Measurements from ENCODE around the gene HTT.

The HTT gene

GRCh38 chr4:3177905-3178304 lies 103.4 kb downstream of the HTT start:
- no peak for DNase-seq

DNA sequence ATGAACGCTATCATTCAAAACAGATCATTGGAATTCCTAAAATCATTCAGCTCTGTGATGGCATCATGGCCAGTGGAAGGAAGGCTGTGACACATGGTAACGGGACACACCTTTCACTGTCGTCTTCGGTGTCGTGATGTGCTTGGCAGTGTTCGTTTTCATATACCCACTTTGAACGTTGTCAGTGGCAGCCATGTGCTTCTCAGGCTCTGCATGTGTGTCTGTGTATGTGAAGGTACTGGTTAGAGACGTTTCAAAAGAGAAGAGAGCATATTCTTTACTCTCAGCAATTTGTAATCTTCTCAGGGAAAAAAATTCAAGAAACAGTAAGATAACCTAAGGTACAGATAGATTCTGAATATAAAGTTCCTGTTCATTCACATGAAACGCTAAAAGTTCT lies 103.9 kb downstream of the HTT start:
- DNase-seq, result no peak

GRCh38 chr4:3179126-3179706 lies 104.7 kb downstream of the HTT start:
- no peak for DNase-seq

GRCh38 chr4:3183008-3183407 lies 108.5 kb downstream of the HTT start:
- DNase-seq, result no peak

- no peak for DNase-seq
Measured at GRCh38 chr4:3184725-3185124, 110.2 kb downstream of the HTT start.

- no peak for DNase-seq
Measured at GRCh38 chr4:3186609-3187008, 112.1 kb downstream of the HTT start.

DNA sequence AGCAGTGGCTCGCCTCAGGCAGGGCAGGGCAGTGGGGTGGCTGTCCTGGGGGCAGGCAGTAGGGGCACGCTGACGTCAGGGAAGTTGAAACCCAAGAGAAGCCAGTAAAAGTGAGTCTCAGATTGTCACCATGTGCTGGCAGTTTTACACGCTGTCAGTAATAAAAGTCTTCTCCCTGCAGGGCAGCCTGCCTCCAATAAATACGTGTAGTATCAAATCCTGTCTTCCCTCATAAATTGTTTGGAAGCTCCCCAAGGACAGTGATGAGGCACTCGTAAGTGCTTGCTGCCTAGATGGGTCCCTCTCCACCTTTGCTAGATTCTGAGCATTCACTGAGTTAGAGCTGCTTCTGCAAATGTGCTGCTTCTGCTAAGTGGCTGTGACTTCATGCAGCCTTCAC lies 113.6 kb downstream of the HTT start:
- DNase-seq, result no peak

- no peak for DNase-seq
Measured at GRCh38 chr4:3189459-3189858, 115.0 kb downstream of the HTT start.

GRCh38 chr4:3190549-3190948 lies 116.1 kb downstream of the HTT start:
- no peak for DNase-seq

DNA sequence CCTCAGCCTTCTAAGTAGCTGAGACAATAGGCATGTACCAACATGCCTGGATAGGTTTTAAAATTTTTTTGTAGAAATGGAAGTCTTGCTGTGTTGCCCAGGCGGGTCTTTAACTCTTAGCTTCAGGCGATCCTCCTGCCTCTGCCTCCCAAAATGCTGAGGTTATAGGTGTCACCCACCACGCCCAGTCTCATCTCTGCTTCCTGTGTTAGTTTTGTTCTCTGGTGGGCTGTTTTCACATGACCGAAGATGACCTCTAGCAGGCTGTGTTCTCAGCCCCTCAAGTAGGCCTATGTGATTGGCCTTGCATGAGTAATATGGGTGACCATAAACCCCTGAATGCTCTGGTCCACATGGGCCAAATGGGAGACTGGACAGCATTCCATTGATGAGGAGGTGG lies 117.7 kb downstream of the HTT start:
- no peak for DNase-seq

- no peak for DNase-seq
Measured at GRCh38 chr4:3192827-3193226, 118.3 kb downstream of the HTT start.

DNA sequence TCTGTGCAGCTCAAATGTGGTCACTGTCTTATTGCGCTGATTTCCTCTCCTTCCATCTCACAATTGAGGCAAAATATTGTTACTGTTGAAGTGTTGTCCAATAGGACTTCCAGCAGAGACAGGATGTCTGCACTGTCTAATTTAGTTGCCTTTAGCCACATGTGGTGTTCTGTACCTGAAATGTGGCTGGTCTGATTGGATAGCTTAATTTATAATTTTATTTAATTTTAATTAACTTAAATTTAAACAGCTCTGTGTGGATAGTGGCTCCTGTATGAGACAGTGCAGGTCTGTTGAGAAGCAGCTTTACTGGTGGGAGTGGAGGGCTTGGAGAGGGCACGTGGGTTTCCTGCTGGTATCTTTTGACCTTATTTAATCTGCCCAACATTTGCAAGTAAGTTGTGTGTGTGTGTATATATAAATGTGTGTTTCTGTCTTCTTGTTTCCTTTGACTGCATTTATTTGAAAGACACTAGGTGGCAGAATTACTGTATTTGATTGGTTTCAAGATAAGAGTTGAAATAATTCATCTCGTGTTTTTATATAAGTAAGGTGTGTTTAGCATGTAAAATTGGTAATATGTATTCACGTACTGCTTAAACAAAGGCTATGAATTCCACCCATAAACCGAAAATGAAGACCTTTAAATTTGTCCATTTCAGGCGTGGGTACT lies 119.2 kb downstream of the HTT start:
- DNase-seq, result no peak

GRCh38 chr4:3196670-3197359 lies 122.3 kb downstream of the HTT start:
- DNase-seq, result no peak

GRCh38 chr4:3197366-3198105 lies 123.1 kb downstream of the HTT start:
- no peak for DNase-seq

DNA sequence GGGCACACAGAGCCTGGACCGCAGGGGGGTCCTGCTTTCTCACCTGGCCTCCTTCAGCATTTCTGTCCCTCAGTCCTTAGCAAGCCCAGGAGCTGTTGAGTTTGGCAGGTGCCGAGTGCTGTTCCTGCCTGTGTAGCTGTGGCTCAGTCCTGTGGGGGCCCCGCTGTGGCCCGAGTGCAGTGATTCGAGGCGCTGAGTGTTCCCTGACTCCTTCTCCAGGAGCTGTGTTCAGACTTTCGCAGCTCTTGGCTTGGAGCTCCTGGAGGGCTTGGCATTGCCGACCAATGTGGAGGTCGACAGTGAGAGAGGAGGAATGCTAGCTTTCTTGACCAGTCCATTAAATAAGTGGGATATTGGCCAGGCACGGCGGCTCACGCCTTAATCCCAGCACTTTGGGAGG lies 124.4 kb downstream of the HTT start:
- DNase-seq, result no peak

DNA sequence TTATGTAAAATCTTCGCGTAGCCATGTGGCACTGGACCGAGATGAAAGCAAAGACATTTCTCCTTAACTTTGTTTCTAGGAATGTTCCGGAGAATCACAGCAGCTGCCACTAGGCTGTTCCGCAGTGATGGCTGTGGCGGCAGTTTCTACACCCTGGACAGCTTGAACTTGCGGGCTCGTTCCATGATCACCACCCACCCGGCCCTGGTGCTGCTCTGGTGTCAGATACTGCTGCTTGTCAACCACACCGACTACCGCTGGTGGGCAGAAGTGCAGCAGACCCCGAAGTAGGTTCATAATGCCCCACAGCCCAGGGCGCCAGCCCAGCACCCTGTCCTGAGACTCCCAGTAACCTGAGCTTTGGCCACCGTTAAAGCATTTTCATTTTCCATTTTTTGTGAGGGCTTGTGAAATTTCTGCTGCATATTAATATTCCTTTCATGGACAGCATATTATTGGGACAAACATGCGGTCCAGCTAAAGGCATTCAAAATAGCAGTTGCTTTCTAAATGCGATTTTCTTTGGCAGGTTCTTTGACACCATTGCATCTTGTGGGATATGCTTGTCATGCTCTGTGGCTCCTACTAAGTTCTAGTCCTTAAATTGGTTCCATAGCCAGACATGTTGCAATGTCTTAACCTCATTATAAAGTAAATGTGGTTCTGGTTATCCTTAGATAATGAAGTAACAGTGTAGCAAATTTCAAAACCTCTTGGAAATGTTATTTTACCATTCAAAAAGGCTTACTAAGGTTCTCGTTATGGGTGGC lies 125.4 kb downstream of the HTT start:
- DNase-seq, result no peak

DNA sequence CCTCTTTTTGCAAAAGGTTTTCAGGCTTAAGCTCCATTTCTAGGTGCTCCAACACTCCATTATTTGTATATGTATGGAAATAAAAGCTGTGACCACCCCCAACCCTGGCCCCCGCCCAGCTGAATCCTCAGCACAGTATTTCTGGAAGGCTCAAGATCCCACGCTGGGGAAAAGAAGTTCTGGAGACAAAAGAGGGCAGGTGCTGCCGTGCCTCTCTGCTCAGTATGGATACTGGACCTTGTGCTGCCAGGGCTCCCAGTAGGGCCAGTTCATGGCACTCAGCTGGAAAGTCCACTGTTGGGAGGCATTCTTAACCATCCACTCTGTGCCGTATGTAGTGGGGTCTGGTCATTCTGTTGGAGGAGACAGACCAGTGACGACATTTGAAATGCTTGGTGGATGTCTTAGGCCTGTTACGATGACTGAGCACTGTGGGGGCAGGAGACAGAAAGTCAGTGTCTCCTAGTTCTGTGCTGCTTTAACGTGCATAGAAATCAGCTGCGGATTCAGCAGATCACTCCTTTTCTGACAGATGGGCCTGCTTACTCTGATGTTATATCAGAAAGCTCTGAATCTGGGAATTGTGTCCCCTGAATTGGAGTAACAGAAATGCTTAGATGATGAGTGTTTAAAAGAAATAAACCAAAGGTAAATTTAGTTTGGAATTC lies 126.1 kb downstream of the HTT start:
- DNase-seq, result no peak

- no peak for DNase-seq
Measured at GRCh38 chr4:3201718-3202702, 127.5 kb downstream of the HTT start.

DNA sequence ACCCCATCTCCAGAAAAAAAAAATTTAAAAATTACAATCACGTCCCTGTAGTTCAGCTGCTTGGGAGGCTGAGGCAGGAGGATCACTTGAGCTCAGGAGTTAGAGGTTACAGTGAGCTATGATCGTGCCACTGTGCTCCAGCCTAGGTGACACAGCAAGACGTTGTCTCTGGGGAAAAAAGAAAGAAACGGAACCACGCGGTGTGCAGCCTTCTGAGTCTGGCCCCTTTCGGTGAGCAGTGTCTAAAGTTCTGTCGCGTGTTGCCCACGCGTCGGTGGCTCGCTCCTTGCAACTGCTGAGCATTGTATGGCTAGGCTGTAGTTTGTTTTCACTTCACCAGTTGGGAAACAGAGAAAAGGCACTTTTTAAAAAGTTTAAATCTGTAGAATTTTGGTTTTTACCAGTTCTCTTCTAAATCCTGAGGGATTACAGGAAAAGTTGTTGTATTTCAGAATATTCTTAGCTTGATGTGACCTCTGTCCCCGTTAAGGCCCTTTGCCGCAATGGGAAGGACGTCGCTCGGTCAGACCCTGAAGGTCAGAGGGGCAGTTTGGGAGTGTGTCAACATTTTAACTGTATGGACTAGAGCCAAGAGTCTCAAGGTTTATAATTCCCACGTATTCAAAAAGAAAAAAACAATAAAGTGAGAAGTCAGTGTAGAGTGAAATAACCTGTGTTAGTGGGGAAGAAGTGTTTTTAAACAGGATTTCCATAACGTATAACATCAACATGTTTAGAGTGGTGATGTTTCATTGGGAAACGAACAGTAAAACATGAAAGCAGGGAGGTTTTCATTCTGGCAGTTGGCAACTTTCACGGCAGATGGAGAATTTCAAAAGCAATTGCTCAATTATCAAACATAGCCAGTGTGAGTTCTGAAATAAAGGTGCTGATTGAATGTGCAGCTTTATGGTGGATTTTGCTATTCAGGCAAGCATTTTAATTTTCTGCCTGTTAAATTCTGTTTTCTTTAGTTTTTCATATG lies 128.6 kb downstream of the HTT start:
- no peak for DNase-seq

- DNase-seq, result no peak
Measured at GRCh38 chr4:3203971-3204431, 129.5 kb downstream of the HTT start.
